OCI-LY3 (cell line): ENCODE measurements around the gene PPP1R36.

Source experiments
- H2AFZ ChIP-seq: fragments of 200-600, 300-600 bp; shearing (Covaris generic); 2 replicates; pipeline ENCODE4 v1.6.0; 2014; ENCODE audit warnings: antibody characterized with exemption, low read depth, low read length
- H3K27ac ChIP-seq: fragments of 200-600, 300-600 bp; sonication (generic); 2 replicates; pipeline ENCODE4 v1.5.1; 2014; ENCODE audit warnings: mild to moderate bottlenecking, low read length, moderate library complexity, mixed read lengths
- H3K27me3 ChIP-seq: fragments of 200-600, 300-600 bp; sonication (generic); 2 replicates; pipeline ENCODE4 v1.6.1; 2014; ENCODE audit warnings: low read depth, low read length, mixed read lengths
- H3K36me3 ChIP-seq: fragments of 200-600, 300-600 bp; sonication (generic); replicated peaks from 2 replicates; pipeline ENCODE3; 2014; ENCODE audit warnings: low read depth, low read length, mixed read lengths
- H3K4me1 ChIP-seq: fragments of 300-600, 200-600 bp; sonication (generic); 2 replicates; pipeline ENCODE4 v1.6.1; 2014; ENCODE audit warnings: low read length, mixed read lengths
- H3K4me2 ChIP-seq: fragments of 200-600, 300-600 bp; sonication (generic); 2 replicates; pipeline ENCODE4 v1.6.1; 2014; ENCODE audit warnings: low read length, mixed read lengths
- H3K4me3 ChIP-seq: fragments of 300-600, 200-600 bp; sonication (generic); 2 replicates; pipeline ENCODE4 v1.5.1; 2014; ENCODE audit warnings: antibody characterized with exemption, mild to moderate bottlenecking, low read length, moderate library complexity
- H3K79me2 ChIP-seq: fragments of 300-600, 200-600 bp; shearing (Covaris generic); 2 replicates; pipeline ENCODE4 v1.6.1; 2014; ENCODE audit warnings: mild to moderate bottlenecking, low read length, mixed read lengths
- H3K9ac ChIP-seq: fragments of 300-600, 200-600 bp; shearing (Covaris generic); 2 replicates; pipeline ENCODE4 v1.6.0; 2014; ENCODE audit warnings: mild to moderate bottlenecking, low read length, moderate library complexity
- H3K9me3 ChIP-seq: fragments of 200-600, 300-600 bp; shearing (Covaris generic); 2 replicates; pipeline ENCODE4 v1.6.1; 2014; ENCODE audit warnings: low read length, mixed read lengths; ENCODE audit not compliant: insufficient read depth
- H4K20me1 ChIP-seq: fragments of 200-600, 300-600 bp; sonication (generic); 2 replicates; pipeline ENCODE4 v1.6.1; 2016; ENCODE audit warnings: low read length, mixed read lengths; ENCODE audit not compliant: insufficient read depth
- EZH2phosphoT487 ChIP-seq: fragments of 200-600 bp; shearing (Covaris generic); IDR thresholded peaks from 2 replicates; pipeline ENCODE4 v1.6.1; 2018; ENCODE audit warnings: antibody characterized with exemption, mixed run types, low read depth
- TF ChIP-seq, protein P1 (sequence below): fragments of 200-600, 300-600 bp; sonication (generic); IDR thresholded peaks from 2 replicates; pipeline ENCODE4 v1.5.1; 2014; ENCODE audit warnings: antibody characterized with exemption, low read length, low read depth

PPP1R36 gene

DNA sequence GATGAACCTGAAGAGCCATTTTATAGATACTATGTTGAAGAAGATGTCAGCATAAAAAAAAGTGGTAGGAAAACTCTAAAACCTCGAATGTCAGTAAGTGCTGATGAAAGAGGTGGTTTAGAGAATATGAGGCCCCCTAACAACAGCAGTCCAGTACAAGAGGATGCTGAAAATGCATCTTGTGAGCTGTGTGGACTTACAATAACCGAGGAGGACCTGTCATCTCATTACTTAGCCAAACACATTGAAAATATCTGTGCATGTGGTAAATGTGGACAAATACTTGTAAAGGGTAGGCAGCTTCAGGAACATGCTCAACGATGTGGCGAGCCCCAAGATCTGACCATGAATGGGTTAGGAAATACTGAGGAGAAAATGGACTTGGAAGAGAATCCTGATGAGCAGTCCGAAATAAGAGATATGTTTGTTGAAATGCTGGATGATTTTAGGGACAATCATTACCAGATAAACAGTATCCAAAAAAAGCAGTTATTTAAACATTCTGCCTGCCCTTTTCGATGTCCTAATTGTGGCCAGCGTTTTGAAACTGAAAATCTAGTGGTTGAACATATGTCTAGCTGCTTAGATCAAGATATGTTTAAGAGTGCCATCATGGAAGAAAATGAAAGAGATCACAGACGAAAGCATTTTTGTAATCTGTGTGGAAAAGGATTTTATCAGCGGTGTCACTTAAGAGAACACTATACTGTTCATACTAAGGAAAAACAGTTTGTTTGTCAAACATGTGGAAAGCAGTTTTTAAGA, 27.0 kb upstream of the PPP1R36 start:
- Histone ChIP-seq H4K20me1 (peaks cover 48% of the 10 kb centered on the region), H3K79me2 (peaks cover 55% of the 10 kb centered on the region), H3K27ac (no peak overlapping the region), H3K9ac (no peak overlapping the region), H3K4me3 (no peak overlapping the region), H3K4me1 (no peaks in the 10 kb centered on the region), H2AFZ (no peak overlapping the region), H3K4me2 (no peak overlapping the region), H3K27me3 (no peaks in the 10 kb centered on the region), H3K36me3 (peaks cover 36% of the 10 kb centered on the region), H3K9me3 (no peaks in the 10 kb centered on the region)
- TF ChIP-seq, protein P1, sequence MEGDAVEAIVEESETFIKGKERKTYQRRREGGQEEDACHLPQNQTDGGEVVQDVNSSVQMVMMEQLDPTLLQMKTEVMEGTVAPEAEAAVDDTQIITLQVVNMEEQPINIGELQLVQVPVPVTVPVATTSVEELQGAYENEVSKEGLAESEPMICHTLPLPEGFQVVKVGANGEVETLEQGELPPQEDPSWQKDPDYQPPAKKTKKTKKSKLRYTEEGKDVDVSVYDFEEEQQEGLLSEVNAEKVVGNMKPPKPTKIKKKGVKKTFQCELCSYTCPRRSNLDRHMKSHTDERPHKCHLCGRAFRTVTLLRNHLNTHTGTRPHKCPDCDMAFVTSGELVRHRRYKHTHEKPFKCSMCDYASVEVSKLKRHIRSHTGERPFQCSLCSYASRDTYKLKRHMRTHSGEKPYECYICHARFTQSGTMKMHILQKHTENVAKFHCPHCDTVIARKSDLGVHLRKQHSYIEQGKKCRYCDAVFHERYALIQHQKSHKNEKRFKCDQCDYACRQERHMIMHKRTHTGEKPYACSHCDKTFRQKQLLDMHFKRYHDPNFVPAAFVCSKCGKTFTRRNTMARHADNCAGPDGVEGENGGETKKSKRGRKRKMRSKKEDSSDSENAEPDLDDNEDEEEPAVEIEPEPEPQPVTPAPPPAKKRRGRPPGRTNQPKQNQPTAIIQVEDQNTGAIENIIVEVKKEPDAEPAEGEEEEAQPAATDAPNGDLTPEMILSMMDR, result no peak
- no peak for TF ChIP-seq EZH2phosphoT487

DNA sequence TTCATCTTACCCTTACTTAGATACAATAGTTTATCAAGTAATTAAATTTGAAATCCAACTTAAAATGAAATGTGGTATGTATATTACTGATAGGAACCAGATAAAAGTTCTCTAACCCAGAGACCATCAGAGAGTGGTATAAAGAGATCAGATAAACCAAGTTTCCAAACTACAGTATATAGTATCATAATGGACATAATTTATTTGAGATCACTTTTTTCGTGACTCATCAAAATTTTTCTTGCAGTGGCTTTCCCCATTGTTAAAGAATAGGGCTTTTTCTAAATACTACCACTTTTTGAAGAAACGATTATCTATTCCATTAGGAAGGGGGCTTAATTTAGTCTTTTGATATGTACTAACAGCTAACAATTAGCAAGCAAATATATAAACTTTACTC, 24.4 kb upstream of the PPP1R36 start:
- H3K27ac ChIP-seq, result no peak overlapping the region
- no peaks in the 10 kb centered on the region for H3K9me3 ChIP-seq
- peaks cover 36% of the 10 kb centered on the region for H3K36me3 ChIP-seq

DNA sequence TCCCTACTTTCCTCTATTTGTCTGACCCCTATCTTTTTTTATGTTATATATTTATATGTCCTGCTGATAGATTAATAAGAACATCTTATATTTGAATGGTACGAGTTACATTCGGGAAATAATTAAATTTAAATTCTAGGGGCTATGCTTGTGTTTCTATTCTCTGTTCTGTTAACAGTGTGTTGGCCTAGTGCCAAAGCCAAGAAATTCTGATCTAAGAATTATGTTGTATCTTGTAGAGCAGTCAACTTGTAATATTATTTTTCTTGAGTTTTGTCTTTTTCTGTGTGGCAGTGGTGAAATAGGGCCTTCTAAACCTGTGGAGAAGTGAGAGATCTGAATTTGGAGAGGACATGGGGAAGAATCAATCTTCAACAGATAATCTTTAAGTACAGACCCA, 18.2 kb upstream of the PPP1R36 start:
- TF ChIP-seq, protein P1, result no peak
- no peak for TF ChIP-seq EZH2phosphoT487
- Histone ChIP-seq H3K9me3 (no peaks in the 10 kb centered on the region), H3K4me3 (no peak overlapping the region), H3K79me2 (no peaks in the 10 kb centered on the region), H3K27ac (no peak overlapping the region), H3K4me1 (no peaks in the 10 kb centered on the region), H3K36me3 (peaks cover 3% of the 10 kb centered on the region), H3K9ac (no peak overlapping the region), H3K27me3 (no peaks in the 10 kb centered on the region), H3K4me2 (no peak overlapping the region), H4K20me1 (no peaks in the 10 kb centered on the region), H2AFZ (no peak overlapping the region)

More for the DNA sequence above, 24.4 kb upstream of the PPP1R36 start:
- TF ChIP-seq, protein P1, result no peak
- TF ChIP-seq EZH2phosphoT487, result no peak
- H3K9ac ChIP-seq, result no peak overlapping the region
- H3K4me2 ChIP-seq, result no peak overlapping the region
- H3K79me2 ChIP-seq, result peaks cover 29% of the 10 kb centered on the region
- H3K4me3 ChIP-seq, result no peak overlapping the region
- H3K4me1 ChIP-seq, result no peaks in the 10 kb centered on the region
- no peaks in the 10 kb centered on the region for H3K27me3 ChIP-seq
- no peak overlapping the region for H2AFZ ChIP-seq
- peaks cover 32% of the 10 kb centered on the region for H4K20me1 ChIP-seq

- H3K36me3 ChIP-seq, result no peaks in the 10 kb centered on the region
- H3K4me1 ChIP-seq, result no peaks in the 10 kb centered on the region
- H2AFZ ChIP-seq, result no peak overlapping the region
- H3K27me3 ChIP-seq, result no peaks in the 10 kb centered on the region
- no peak overlapping the region for H3K4me3 ChIP-seq
- H3K79me2 ChIP-seq, result no peaks in the 10 kb centered on the region
- no peaks in the 10 kb centered on the region for H3K9me3 ChIP-seq
- no peak overlapping the region for H3K4me2 ChIP-seq
- no peak overlapping the region for H3K27ac ChIP-seq
- no peaks in the 10 kb centered on the region for H4K20me1 ChIP-seq
- H3K9ac ChIP-seq, result no peak overlapping the region
- TF ChIP-seq, protein P1, result no peak
- TF ChIP-seq EZH2phosphoT487, result no peak
These were observed 13.1 kb upstream of the PPP1R36 start for GRCh38 chr14:64536488-64537245.
